SKM-1 (cell line): ENCODE measurements around the gene OR52K1.

Source experiments
- DNase-seq: peaks from one replicate; lab custom pipeline; 2025; ENCODE audit not compliant: unreplicated experiment; lab: John Stamatoyannopoulos, UW

OR52K1 gene

DNA sequence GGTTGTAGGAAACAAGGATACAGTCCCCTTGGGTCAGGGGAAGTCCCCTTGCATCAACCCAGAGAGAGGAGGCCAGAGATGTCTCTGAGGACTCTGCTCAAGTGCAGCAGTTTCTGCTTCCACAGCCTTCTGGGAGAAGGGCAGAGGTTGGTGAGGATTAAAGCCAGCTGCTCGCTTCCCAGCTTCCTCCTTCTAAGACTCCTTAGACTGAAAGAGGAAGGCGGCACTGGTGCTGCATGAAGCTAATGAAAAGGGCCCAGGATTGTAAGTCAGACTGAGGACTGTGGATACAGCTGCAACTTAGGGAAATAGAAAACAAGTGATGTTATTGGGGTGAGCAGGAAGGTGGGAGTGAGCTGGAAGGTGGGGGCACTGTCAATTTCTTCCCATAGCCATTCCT, at the start of gene OR52K1:
TSS of gene OR52K1 (plus strand) at position 202 of the 400 bp plus-strand sequence. CDS start 6,255 bp downstream, outside the sequence.
- peak; percentile 61 for DNase-seq

DNA sequence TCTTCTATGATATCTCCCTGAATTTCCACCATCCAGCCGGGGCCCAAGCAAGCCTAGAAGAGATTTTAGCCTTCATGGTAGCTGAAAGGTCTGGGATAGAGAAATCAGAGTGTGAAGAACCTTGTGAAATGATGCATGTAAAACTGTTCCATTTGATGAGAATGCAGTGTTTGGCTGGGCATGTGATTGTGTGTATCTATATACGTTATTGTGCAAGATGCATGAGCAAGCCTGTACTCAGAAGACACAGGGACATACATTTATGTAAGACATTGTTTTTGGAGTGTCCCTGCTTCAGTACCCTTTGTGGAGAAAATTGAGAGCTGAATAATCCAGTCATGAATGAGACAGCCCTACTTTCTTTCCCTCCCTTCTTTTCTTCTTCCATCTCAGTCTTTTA, 48.6 kb upstream of the OR52K1 start:
- DNase-seq: no peak

DNA sequence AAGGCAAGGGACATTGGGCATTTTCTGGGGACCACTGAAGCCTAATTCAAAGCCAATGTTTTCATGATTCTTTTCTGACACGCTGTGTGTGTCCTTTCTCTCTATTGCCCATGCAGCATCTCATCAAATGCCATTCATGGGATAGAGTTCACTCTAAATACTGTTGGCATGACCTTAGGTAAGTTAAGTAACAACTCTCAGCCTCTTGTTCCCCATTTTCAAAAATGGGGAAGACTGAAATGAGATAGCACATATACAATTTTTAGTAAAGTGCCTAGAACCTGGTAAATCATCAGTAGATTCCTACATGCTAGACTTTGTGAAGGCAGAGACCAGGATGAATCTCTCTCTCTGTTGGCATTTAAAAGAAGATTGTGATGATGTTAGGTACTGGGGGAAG, 46.0 kb upstream of the OR52K1 start:
- peak; percentile 50 for DNase-seq

DNA sequence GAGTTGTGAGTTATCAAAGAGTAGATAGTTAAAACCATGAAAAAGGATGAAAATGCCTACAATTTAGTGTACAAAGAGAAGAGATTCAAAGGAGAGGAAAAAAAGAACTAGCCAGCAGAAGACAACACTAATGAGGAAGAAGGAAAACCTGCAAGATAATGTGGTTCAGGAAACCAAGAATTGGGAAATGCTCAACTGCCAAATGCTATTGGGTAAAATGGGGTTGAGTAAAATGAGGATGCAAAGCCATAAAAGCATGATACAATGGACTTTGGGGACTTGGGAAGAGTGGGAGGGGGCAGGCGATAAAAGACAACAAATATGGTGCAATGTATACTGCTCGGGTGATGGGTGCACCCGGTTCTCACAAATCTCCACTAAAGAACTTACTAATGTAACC, 40.9 kb upstream of the OR52K1 start:
- DNase-seq: peak; percentile 79

DNA sequence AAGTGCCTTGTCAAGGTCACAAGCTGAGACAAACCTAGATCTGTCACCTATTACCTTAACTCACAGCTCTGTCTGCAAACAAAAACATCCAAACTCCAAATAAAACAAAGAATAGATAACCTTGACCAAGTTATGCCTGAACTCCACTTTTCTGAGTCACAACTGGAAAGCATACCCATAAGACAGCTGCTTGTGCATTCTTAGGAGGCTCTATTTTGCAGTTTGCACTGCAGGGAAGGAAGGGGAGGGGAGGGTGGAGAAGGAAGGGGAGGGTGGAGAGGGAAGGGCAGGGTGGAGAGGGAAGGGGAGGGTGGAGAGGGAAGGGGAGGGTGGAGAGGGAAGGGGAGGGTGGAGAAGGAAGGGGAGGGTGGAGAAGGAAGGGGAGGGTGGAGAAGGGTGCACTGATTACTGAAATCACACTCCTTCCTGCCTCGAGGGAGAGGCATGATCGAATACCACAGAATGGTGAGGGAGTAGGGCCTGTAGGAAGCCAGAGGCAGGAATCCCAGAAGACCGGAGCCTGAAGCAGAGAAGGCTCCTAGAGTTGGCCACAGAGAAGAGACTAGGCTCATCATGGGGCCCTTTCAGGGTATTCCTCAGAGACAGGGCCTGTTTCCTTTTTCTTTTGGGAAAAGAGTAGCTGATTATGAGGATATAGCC, 39.1 kb upstream of the OR52K1 start:
- no peak for DNase-seq

DNA sequence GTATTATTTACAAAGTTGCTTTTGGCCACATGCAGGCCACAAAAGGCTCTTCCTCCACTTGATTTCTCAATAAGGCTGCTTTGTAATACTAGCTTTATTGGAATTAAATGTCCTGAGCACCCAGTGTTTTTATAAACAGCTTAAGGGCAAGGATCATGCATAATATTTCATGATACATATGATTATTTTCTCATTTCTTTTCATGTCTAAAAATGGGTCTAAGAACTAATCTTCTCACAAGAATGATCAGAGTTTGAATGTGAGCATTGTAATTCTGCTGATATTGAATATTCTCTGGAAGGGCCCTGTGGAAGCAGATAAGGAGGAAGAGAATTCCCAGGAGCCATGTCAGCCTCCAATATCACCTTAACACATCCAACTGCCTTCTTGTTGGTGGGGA, 33.5 kb upstream of the OR52K1 start, which contains the start of gene OR52K2:
TSS of gene OR52K2 (plus strand) at position 301 of the 400 bp plus-strand sequence. CDS start at position 346, 45 bp downstream.
- no peak for DNase-seq

DNA sequence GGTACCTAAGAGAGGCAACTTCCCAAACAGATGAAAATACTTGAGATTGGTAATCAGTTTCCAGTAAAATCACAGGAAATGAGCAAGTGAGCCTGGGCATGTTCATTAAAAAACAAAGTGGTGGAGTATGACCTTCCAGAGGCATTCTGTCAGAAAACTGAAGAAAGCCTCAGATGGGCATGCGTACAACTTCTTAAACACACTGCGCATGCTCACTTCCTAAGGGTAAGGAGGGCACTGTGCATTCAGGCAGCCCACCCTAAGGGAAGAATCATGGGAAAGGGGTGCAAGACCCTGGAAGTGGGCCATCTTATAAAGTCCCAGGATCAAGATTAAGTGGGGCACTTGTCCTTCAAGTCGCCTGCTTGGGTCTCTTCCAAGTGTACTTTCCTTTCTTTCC, 29.3 kb upstream of the OR52K1 start:
- DNase-seq: no peak

DNA sequence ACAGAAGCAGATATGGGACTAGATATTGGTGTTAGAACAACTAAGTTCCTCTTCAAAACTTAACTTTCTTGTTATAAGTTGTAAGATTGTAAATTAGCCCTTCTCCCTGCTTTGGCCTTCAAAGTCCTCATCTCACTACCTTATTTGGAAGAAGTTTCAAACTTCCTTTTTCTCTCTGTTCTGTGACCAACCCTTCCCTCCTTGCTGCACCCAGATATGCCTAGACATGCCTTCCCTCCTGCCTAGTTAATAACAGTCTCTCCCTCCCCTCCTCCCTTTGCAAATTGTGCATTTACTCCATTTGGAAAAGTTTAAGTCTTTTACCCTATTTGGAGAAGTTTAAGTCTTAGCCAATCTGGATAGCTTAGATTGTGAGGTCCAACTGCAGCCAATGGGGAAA, 28.4 kb upstream of the OR52K1 start:
- peak; percentile 76 for DNase-seq

DNA sequence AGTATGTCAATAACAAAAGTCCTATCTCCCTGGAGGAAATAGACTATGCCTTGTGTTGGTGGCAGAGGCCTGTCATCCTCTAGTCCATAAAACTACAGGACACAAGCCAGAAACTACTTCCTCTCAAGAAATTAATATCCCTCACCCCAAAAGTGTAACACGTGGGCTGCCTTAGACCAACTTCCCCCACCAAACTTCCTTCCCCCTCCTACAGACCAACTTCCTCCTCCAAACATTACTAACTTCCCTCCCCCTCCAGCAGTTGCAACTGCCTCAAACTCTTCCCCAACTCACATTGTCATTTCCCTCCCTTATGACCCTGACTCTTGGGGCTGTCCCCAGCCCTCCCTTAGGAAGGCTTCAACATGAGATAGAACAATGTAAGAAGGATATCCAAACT, 27.0 kb upstream of the OR52K1 start:
- DNase-seq: peak; percentile 99

DNA sequence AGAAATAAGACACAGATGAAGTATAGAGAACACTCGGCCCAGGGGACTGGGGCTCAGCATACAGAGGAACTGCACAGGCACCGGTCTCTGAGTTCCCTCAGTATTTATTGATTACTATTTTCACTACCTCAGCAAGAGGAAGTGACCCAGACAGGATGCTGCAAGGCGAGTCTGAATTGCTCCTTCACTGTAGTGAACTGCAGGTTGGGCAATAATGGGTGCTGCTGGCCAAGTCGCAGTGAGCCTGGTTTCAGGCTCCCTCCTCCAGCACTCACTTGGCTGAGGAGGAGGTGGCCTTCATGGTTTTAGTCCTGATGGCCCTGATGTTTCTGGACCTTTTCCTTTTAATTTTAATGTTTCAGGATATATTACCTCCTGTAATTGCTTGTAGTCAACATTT, 22.9 kb upstream of the OR52K1 start:
- peak; percentile 94 for DNase-seq

DNA sequence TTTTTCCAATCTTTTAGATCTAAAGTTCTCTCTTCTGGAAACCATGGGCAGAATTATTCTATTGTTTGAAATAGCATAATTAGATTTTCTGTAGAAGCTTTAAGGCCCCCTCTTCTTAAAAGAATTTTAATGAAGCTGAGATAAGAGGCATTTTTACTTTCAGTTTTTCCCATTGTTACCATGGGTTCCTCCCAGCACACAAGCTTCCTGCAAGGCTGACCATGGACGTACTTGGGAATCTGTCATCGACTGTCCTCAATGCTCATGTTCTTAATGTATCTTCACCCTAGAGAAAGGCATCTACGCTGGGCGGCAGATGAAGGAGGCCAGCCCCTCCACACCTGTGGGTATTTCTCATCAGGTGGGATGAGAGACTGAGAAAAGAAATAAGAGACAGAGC, 22.3 kb upstream of the OR52K1 start:
- DNase-seq: no peak

DNA sequence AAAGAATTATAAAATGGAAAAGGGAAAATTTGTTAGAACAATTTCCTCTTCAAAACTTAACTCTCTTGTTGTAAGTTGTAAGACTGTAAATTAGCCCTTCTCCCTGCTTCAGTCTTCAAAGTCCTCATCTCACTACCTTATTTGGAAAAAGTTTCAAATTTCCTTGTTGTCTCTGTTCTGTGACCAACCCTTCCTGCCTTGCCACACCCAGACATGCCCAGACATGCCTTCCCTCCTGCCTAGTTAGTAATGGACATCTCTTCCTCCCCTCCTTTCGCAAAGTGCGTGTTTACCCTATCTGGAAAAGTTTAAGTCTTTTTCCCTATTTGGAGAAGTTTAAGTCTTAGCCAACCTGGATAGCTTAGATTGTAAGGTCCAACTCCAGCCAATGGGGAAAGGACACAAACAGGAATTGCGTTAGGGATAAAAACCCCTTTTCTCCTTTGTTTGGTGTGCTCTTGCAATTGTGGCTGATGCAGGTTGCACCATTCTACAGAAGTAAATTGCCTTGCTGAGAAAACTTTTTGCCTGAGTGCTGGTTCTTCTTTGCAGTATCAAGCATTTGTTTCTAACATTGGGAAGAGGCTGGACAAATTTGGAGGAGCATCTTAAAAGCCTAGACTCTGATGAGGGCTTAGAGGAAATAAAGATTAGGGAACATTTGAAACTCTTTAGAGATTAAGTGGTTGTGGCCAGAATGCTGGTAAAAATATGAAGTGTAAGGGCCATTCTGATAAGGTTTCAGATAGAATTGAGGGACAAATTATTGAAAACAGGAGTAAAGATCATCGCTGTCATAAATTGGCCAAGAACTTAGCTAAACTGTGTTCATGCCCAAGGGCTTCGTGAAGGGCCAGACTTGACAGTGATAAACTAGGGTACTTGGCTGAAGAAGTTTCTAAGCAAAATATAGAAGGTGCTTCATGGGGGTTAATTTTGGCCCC, 18.0 kb upstream of the OR52K1 start:
- peak; percentile 86 for DNase-seq

DNA sequence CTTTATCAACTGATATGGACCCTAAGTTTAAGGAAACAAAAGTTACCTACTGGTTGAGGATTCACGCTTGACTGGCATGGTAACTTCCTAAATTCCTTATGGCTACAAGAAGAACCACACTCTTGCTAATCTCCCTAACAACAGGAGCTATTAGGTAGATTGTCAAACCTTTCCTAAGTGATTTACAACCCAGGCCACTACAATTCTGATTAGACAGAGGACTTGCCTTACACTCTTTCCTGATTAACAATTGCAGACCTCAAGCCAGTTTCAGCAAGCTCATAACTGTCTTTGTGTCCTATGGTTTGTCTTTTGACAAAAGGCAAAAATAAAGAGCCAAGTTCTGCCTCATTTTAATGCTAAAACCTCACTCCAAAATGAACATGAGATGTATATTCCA, 17.0 kb upstream of the OR52K1 start:
- no peak for DNase-seq

DNA sequence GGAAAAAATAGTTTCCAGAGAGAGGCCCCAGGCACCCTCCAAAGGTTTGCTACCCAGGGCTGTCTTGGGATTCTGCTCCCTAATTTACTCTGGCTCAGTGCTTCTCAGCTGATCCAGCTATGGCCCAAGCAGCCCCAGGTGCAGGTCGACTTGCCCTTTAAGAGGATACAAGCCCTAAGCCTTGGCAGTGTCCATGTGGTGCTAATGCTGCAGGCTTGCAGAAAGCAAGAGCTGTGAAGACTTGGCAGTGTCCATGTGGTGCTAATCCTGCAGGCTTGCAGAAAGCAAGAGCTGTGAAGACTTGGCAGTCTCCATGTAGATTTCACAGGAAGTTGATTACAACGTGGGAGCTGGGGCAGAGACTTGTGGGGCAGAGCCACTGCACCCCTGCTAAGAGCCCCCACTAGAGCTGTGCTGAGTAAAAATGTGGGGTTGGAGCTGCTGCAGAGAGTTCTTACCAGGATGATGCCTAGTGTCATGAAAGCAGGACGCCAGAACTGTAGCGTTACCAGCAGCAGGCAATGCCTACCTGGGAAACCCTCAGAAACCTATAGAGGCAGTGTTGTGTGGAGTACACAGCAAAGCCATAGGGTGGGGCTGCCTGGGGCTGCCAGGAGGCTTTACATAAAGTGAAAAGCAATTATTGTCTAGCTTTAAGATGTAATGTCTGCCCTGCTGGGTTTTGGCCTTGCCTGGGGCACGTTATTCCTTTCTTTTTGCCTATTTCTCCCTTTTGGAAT, 16.1 kb upstream of the OR52K1 start:
- DNase-seq: no peak

DNA sequence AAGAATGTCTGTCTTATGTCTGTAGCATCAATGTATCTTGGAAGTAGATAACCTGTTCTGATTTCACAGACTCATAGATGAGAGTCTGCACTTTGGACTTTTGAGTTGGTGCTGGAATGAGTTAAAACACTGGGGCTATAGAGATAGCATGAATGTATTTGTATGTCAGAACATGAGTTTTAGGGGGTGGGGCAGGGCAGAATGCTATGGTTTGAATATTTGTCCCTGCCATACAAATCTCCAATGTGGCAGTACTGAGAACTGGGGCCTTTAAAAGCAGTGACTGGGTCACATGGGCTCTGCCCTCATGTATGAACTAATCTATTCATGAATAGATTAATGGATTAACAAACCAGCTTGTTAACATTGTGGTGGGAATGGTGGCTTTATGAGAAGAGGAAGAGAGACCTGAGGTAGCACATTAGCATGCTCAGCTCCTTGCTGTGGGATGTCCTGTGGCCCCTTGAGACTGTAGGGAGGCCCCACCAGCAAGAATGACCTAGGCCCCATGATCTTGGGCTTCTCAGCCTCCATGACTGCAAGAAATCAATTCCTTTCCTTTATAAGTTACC, 15.5 kb upstream of the OR52K1 start:
- DNase-seq: no peak

DNA sequence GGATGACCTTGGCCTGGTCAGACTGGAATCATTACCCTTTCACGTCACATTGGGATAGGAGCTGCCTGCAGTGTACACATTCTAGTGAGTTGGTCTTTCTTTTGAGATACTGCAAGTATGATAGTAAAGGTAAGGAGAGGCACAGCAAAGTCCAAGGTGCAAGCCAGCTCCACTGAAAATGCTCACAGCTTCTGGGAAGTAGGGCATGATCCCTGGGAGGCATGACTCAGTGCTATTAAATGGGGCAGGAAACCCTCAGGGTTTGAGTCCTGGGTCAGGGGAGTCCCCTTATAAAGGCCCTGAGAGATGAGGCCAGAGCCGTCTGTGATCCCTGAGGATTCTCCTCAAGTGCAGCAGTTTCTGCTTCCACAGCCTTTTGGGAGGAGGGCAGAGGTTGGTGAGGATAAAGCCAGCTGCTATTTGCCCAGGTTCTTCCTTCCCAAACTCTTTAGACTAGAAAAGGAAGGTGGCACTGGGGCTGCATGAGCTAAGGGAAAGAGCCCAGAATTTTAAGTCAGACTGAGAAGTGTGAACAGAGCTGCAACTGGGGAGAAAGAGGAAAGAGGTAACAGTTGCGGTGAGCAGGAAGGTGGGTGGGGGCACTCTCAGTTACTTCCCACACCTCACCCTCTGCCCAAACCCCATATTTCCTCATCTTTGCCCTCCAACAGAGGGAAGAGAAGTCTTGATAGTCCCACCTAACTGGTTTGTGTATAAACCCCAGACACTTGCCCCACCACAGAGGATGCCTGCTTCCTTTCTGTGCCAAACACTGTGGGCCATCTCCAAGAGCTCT, 14.4 kb upstream of the OR52K1 start:
- peak; percentile 64 for DNase-seq

DNA sequence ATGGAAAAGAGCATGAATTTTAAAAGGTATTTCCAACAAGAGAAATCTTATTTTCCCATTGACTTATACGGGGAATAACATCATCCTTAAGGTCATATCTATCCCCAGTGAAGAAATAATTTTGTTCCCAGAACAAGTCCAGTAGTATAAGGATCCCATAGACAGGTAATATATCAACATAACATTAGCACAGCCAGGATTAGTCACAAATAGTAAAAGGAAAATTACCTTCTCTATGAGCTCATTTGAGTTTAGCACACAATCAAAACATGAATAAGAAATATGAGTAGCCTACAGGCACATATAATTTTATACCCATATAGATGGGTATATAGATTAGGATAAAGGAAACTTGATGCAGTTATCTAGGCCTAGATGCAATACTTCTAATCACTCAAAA, 2.8 kb upstream of the OR52K1 start:
- DNase-seq: no peak

DNA sequence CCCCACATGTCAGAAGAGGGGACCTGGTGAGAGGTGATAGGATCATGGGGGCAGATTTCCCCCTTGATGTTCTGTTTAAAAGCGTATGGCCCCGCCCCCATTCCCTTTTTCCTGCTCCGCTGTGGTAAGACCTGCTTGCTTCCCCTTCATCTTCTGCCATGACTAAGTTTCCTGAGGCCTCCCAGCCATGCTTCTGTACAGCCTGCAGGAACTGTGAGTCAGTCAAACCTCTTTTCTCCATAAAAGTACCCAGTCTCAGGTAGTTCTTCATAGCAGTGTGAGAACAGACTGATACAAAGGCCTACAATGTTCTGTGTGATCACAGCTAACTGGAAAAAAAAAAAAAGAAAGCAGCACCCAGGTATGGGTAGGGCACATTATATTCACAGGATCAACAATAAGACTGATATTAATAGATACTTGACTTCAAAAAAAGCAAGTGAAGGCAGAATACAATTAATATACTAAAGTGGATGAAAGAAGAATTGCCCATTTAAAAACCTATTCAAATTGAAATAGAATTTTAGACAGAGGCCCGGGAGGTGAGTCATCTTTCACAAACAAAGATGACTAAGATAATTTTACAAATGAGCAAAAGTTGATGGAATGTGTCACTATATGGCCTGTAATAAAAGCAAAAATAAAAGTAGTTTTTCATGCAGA, 1.7 kb upstream of the OR52K1 start:
- DNase-seq: no peak

DNA sequence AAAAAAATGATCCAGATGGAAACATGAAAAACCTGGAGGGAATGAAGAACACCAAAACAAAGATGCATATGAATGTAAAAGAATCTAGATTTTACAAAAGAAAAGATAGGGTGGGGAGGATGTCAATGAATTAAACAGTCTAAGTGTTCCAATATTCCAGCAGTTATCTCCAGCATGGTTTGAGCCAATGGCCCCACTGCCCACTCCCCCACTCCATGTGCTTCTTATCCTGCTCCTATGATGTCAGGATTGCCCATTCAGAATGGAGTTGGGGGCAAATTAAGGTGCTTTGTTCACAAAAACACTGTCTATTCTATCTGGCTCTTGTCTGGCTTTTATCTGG, 1.2 kb upstream of the OR52K1 start:
- DNase-seq: no peak

DNA sequence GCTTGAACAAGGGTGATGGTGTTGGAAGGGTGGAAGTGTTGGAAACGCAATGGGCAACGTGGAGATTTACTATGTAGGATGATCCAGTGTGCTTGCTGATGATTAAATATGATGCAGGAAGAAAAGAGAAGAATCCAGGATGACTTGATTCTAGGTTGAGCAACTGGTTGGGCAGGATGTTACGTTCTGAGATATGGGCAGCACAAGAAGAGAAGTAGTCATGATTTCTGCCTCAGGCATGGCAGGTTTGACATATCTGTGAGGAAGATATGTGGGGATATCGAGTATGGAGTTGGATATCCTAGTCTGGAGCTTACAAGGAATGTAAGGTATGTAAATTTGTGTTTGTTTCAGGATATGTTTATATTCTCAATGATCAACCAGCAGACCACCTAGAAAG, 1.9 kb downstream of the OR52K1 start:
- DNase-seq: no peak
